ENCODE measurements around the gene NGFR.
A peak's percentile ranks its signal among the peaks of the same experiment; 100 is the strongest.
"Not testable (repeated sequence)": the region's sequence is repeated elsewhere in the genome, so short reads cannot be mapped to it uniquely, and the experiment has no call there.

NGFR gene

GRCh38 chr17:49497148-49498028 lies 2.3 kb downstream of the NGFR start:
- DNase-seq = no peak

GRCh38 chr17:49498029-49498615 lies 3.0 kb downstream of the NGFR start:
- DNase-seq = peak; percentile 75

GRCh38 chr17:49501496-49501895 lies 6.4 kb downstream of the NGFR start:
- no peak for DNase-seq

GRCh38 chr17:49502254-49502653 lies 7.2 kb downstream of the NGFR start:
- DNase-seq = no peak

GRCh38 chr17:49502680-49503079 lies 7.6 kb downstream of the NGFR start:
- not testable (repeated sequence) for DNase-seq

GRCh38 chr17:49504369-49504768 lies 9.3 kb downstream of the NGFR start:
- no peak for DNase-seq

- no peak for DNase-seq
These were observed 10.8 kb downstream of the NGFR start for GRCh38 chr17:49505854-49506253.

GRCh38 chr17:49506282-49506681 lies 11.2 kb downstream of the NGFR start:
- DNase-seq = no peak

- no peak for DNase-seq
These were observed 13.2 kb downstream of the NGFR start for GRCh38 chr17:49508061-49508865.

- no peak for DNase-seq
These were observed 13.9 kb downstream of the NGFR start for GRCh38 chr17:49508866-49509587.

GRCh38 chr17:49509588-49509917 lies 14.5 kb downstream of the NGFR start:
- DNase-seq = no peak

- no peak for DNase-seq
These were observed 15.1 kb downstream of the NGFR start for GRCh38 chr17:49510059-49510719.

- DNase-seq = no peak
These were observed 15.6 kb downstream of the NGFR start for GRCh38 chr17:49510720-49511110.

- DNase-seq = no peak
These were observed 16.7 kb downstream of the NGFR start for GRCh38 chr17:49511810-49512209.

- DNase-seq = peak; percentile 5
These were observed 17.4 kb downstream of the NGFR start for GRCh38 chr17:49512296-49513043.

GRCh38 chr17:49513044-49513395 lies 17.9 kb downstream of the NGFR start:
- peak; percentile 3 for DNase-seq

GRCh38 chr17:49513641-49514040 lies 18.5 kb downstream of the NGFR start:
- DNase-seq = peak; percentile 5

GRCh38 chr17:49514071-49514721 lies 19.1 kb downstream of the NGFR start:
- DNase-seq = peak; percentile 2

- DNase-seq = no peak
These were observed 20.2 kb downstream of the NGFR start for GRCh38 chr17:49515196-49515770.

- DNase-seq = no peak
These were observed 21.1 kb downstream of the NGFR start for GRCh38 chr17:49516180-49516579.
